ENCODE measurements around the gene JARID2. TPM values are rescaled to one million over a fixed set of nuclear protein-coding genes. Genes with fewer than 3 reads are reported as not detected.

The JARID2 gene
- total RNA-seq, 1 donor from 2014 or later: 38.9 TPM

DNA sequence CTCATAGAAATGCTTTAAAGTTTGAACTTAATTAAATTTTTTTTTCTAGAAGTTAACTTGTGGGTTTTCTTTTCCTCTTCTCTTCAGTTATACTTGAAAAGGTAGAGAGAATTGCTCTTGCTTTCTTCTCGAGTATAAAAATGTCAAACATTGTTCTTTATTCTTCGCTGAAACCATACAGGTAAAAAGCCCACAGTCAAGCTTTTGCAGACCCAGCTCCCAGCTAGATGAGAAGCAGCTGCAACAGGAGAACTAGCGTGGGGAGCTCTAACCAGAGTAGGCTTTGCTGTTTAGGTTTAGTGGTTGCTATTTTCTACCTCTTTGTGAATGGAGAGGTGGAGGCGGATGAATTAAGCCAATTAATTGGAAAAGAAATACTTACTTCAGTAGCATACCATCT lies 102.7 kb downstream of the JARID2 start:
- Histone ChIP-seq H3K79me2 (ENCODE audit: low read depth) (peaks cover 100% of the 10 kb centered on the region), H3K27me3 (no peaks in the 10 kb centered on the region), H3K27ac (peak overlapping the region; percentile 57), H3F3A (ENCODE audit: low read depth) (no peaks in the 10 kb centered on the region), H3K9me3 (ENCODE audit: low read depth) (no peaks in the 10 kb centered on the region), H3K4me1 (peaks cover 24% of the 10 kb centered on the region), H3K36me3 (no peaks in the 10 kb centered on the region), H3K4me2 (peak overlapping the region; percentile 23), H2AFZ (replicated peaks) (no peak overlapping the region), H4K20me1 (ENCODE audit: low read depth) (peaks cover 64% of the 10 kb centered on the region), H3K9ac (no peak overlapping the region), H3K4me3 (no peak overlapping the region)
- H3K27me3 Mint-ChIP-seq (ENCODE audit: insufficient read depth, low read depth): no peaks in the 10 kb centered on the region
- H3K4me3 Mint-ChIP-seq: no peak overlapping the region
- H3K36me3 Mint-ChIP-seq: peaks cover 12% of the 10 kb centered on the region
- DNase-seq (ENCODE audit: low spot score): no peak
- no peaks in the 10 kb centered on the region for H3K9me3 Mint-ChIP-seq
- TF ChIP-seq EZH2phosphoT487 (IDR thresholded peaks at IDR 0.05): no peak
- TF ChIP-seq EZH2 (IDR thresholded peaks at IDR 0.05): no peak
- TF ChIP-seq CTCF (IDR thresholded peaks at IDR 0.05): no peak
- peaks cover 32% of the 10 kb centered on the region for H3K4me1 Mint-ChIP-seq
- no peak overlapping the region for H3K27ac Mint-ChIP-seq

- Histone ChIP-seq H3K27ac (no peak overlapping the region), H3K9ac (no peak overlapping the region), H3K4me1 (peaks cover 21% of the 10 kb centered on the region), H3K79me2 (ENCODE audit: low read depth) (peaks cover 100% of the 10 kb centered on the region), H3K27me3 (no peaks in the 10 kb centered on the region), H3K9me3 (ENCODE audit: low read depth) (no peaks in the 10 kb centered on the region), H3K36me3 (no peaks in the 10 kb centered on the region), H3K4me3 (no peak overlapping the region), H3F3A (ENCODE audit: low read depth) (peaks cover 1% of the 10 kb centered on the region), H3K4me2 (no peak overlapping the region), H4K20me1 (ENCODE audit: low read depth) (peaks cover 67% of the 10 kb centered on the region), H2AFZ (replicated peaks) (no peak overlapping the region)
- peaks cover 2% of the 10 kb centered on the region for H3K27me3 Mint-ChIP-seq (ENCODE audit: insufficient read depth, low read depth)
- no peak for DNase-seq (ENCODE audit: low spot score)
- no peak for TF ChIP-seq CTCF (IDR thresholded peaks at IDR 0.05)
- TF ChIP-seq EZH2phosphoT487 (IDR thresholded peaks at IDR 0.05): no peak
- TF ChIP-seq EZH2 (IDR thresholded peaks at IDR 0.05): no peak
- H3K4me1 Mint-ChIP-seq: peaks cover 28% of the 10 kb centered on the region
- H3K27ac Mint-ChIP-seq: no peak overlapping the region
- peaks cover 14% of the 10 kb centered on the region for H3K36me3 Mint-ChIP-seq
- H3K9me3 Mint-ChIP-seq: no peaks in the 10 kb centered on the region
- no peak overlapping the region for H3K4me3 Mint-ChIP-seq
These were observed 103.5 kb downstream of the JARID2 start for GRCh38 chr6:15349379-15349778.

DNA sequence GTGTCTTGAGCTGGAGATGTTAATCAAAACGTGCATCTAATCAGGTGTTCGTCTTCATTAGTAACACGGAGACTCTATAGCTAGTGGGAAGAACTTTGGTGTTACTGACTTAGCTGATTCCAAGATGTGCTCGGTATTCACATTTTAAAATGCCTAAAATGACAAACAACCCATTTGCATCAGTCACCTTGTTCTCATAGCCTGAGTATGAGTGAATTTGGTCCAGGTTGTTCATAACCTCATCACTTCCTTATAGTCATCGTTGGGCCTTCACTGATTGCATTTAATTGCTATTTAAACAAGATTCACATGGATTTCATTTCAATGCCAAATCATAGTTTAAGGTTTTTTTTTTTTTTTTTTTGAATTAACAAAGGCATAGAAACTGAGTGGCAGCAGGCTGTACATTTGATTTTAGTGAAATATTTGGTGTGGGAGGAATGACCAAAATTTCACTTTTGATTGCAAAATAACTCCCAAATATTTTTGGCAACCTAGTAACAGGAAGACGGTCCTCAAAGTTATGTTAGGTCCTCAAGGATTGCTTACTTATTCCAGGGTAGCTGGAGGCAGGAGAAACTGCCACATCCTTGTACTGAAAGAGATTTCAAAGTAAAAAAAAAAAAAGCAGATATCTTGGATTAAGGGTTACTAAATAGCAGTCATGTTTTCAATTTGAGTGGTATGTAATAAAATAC lies 104.7 kb downstream of the JARID2 start:
- TF ChIP-seq EZH2phosphoT487 (IDR thresholded peaks at IDR 0.05) (no peak), CTCF (IDR thresholded peaks at IDR 0.05) (no peak), EZH2 (IDR thresholded peaks at IDR 0.05) (no peak)
- Histone ChIP-seq H3K9me3 (ENCODE audit: low read depth) (no peaks in the 10 kb centered on the region), H3K36me3 (no peaks in the 10 kb centered on the region), H3K79me2 (ENCODE audit: low read depth) (peaks cover 100% of the 10 kb centered on the region), H3K4me1 (peaks cover 27% of the 10 kb centered on the region), H3K4me2 (no peak overlapping the region), H3K27me3 (no peaks in the 10 kb centered on the region), H2AFZ (replicated peaks) (no peak overlapping the region), H4K20me1 (ENCODE audit: low read depth) (peaks cover 70% of the 10 kb centered on the region), H3K4me3 (no peak overlapping the region), H3K27ac (no peak overlapping the region), H3F3A (ENCODE audit: low read depth) (peaks cover 7% of the 10 kb centered on the region), H3K9ac (no peak overlapping the region)
- Mint-ChIP-seq H3K27ac (no peak overlapping the region), H3K36me3 (peaks cover 14% of the 10 kb centered on the region), H3K4me3 (no peak overlapping the region), H3K4me1 (peaks cover 33% of the 10 kb centered on the region), H3K27me3 (ENCODE audit: insufficient read depth, low read depth) (peaks cover 2% of the 10 kb centered on the region), H3K9me3 (no peaks in the 10 kb centered on the region)
- no peak for DNase-seq (ENCODE audit: low spot score)
